PC-3 (cell line): ENCODE measurements around the gene STK24.

Source experiments
- EZH2 ChIP-seq: fragments of 300-600 bp; sonication (generic); IDR thresholded peaks from one replicate; pipeline ENCODE4 v1.6.1; 2017; ENCODE audit warnings: antibody characterized with exemption, mild to moderate bottlenecking, low read length; ENCODE audit not compliant: unreplicated experiment
- EZH2phosphoT487 ChIP-seq: fragments of 300-600 bp; sonication (generic); IDR thresholded peaks from 2 replicates; pipeline ENCODE4 v1.6.1; 2018; ENCODE audit warnings: mild to moderate bottlenecking, antibody characterized with exemption, low read length, borderline replicate concordance
- TF ChIP-seq, protein P1 (sequence below): fragments of 300-600 bp; sonication (generic); conservative IDR thresholded peaks from 2 replicates; pipeline ENCODE4 v1.5.1; 2017; ENCODE audit warnings: antibody characterized with exemption, low read depth, mild to moderate bottlenecking, low read length

DNA sequence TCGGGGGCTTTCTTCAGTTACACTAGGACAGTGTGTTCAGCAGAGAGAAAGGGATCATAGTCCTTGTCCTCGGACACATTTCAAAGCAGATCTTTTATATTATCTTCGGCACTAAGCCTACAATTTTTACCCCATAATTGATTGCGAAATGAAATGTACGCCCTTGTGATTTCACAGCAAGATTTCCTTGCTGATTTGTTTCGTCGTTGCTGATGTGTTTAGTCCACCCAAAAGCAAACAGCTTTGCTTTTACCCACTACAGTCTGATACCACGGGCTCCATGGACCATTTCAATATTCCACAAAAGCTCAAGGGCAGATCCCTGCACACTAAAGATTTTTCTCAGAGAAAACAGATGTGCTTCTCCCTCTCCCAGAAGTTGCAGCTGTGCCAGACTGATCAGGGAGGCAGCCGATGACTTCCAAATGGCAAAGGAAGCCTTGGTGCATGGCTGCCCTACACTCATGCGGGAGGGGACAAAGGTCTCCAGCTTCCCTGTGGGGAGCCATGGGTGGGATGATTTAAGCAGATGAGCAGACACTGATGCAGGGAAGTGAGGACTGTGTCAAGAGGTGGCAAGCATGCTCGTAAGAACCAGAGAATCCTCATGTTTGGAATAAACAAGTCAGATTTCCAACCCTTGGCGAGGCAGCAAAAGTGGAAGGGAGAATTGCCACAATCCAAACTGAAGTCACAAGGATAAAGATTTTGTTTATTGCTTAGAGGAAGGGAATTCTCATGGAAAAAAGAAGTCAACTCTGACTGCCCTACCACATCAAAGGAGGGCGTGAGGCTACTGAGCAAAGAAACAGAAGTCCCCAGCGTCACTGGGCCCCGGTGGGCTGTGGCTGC, 81.1 kb downstream of the STK24 start:
- TF ChIP-seq, protein P1, sequence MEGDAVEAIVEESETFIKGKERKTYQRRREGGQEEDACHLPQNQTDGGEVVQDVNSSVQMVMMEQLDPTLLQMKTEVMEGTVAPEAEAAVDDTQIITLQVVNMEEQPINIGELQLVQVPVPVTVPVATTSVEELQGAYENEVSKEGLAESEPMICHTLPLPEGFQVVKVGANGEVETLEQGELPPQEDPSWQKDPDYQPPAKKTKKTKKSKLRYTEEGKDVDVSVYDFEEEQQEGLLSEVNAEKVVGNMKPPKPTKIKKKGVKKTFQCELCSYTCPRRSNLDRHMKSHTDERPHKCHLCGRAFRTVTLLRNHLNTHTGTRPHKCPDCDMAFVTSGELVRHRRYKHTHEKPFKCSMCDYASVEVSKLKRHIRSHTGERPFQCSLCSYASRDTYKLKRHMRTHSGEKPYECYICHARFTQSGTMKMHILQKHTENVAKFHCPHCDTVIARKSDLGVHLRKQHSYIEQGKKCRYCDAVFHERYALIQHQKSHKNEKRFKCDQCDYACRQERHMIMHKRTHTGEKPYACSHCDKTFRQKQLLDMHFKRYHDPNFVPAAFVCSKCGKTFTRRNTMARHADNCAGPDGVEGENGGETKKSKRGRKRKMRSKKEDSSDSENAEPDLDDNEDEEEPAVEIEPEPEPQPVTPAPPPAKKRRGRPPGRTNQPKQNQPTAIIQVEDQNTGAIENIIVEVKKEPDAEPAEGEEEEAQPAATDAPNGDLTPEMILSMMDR: no peak
- TF ChIP-seq EZH2 (no peak), EZH2phosphoT487 (no peak)
